NCI-H460 (cell line): ENCODE measurements around the gene SPEM2. TPM values are rescaled to one million over a fixed set of nuclear protein-coding genes. Genes with fewer than 3 reads are reported as not detected.
"Not testable (repeated sequence)": the region's sequence is repeated elsewhere in the genome, so short reads cannot be mapped to it uniquely, and the experiment has no call there.

ENCODE experiments used
- DNase-seq: peaks from one replicate; pipeline ENCODE4 v3.0.0-alpha.2; 2016; ENCODE audit warnings: low read depth; ENCODE audit errors: extremely low read depth
- total RNA-seq: library from RNA; depleted of rRNA; stranded (reverse); fragments of >200 nt; shearing (Covaris generic); gene quantifications from 2 replicates; pipeline ENCODE4 v1.2.3, GENCODE V29; 2014; rRNA removed

SPEM2 gene
- total RNA-seq, 1 experiment from 2014 or later = not detected

DNA sequence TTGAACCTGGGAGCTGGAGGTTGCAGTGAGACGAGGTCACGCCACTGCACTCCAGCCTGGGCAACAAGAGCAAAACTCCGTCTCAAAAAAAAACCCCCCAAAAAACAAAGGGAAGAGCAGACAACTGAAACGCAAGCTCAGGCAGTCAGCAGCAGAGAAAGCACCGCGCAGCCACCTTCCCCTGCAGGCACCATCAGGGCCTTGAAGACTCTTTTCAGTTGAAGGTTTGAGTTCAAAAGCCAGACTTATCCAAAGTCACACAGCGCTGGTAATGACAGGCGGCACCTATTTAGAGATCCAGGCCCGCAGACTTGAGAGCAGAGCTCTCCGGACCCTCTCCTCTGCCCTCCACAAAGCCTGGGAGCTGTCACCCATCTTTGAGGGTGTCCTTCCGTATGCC is 42.9 kb downstream of the SPEM2 start:
- no peak for DNase-seq

DNA sequence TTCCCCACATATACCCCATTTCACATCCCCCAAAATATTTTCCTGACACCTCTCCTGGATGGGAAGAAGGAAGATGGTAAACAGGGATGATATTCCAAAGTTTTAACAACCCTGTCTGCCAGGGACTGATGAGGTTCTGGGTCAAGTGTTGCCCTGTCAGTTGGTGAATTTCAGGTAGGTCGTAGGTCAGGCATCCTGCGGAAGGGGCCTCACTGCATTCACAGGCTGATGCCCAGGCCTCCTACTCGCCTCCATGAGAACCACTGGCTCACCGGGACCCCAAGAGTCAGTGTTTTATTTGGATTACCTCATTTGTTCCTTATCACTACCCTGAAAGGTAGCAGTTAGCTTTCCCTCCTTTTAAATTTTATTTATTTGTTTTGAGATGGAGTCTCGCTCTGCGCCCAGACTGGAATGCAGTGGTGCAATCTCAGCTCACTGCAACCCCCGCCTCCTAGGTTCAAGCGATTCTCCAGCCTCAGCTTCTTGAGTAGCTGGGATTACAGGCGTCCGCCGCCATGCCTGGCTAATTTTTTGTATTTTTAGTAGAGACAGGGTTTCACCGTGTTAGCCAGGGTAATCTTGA is 43.5 kb downstream of the SPEM2 start:
- no peak for DNase-seq

DNA sequence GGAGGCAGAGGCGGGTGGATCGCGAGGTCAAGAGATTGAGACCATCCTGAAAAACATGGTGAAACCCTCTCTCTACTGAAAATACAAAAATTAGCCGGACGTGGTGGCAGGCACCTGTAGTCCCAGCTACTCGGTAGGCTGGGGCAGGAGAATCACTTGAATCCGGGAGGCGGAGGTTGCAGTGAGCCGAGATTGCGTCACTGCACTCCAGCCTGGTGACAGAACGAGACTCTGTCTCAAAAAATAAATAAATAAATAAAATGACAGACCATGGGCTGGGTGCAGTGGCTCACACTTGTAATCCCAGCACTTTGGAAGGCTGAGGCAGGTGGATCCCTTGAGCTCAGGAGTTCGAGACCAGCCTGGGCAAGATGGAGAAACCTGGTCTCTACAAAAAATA is 44.4 kb downstream of the SPEM2 start:
- not testable (repeated sequence) for DNase-seq

DNA sequence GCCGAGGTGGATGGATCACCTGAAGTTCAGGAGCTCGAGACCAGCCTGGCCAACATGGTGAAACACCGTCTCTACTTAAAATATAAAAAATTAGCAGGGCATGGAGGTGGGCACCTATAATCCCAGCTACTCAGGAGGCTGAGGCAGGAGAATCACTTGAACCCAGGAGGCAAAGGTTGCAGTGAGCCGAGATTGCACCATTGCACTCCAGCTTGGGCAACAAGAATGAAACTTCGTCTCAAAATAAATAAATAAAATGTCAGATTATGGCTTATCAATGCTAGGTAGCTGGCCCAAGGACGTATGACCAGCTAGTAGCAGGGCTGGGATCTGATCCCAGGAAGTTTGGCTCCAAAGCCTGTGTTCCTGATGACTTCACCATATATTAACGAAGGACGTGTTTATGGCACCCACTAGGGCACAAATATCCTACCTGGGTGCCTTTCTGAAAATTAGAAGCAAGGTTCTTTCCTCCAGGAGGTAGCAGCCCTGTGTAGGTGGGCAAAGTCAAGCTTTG is 45.1 kb downstream of the SPEM2 start:
- DNase-seq = not testable (repeated sequence)

DNA sequence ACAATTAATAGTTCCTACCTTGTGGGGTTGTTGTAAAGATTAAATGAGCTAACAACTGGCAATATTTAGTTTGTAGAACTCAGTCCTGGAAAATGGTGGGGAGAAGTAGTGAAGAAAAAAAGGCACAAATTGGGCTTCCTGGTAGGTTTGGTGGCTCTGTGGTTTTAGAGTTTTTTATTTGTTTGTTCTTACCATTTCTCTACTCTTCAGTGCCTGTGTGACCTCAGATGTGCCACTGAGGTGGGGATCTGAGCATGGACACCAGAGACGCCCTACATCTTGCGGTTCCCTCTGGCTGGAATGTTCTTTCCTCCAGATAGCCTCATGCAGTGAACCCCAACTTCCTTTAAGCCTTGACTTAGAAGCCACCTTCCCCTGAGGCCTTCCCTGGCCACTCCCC is 46.3 kb downstream of the SPEM2 start:
- no peak for DNase-seq

DNA sequence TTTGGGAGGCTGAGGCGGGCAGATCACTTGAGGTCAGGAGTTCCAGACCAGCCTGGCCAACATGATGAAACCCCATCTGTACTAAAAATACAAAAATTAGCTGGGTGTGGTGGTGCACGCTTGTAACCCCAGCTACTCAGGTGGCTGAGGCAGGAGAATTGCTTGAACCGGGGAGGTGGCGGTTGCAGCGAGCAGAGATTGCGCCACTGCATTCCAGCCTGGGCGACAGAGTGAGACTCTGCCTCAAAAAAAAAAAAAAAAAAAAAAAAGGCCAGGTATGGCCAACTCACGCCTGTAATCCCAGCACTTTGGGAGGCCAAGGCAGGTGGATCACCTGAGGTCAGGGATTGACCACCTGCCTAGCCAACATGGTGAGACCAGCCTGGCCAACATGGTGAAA is 49.4 kb downstream of the SPEM2 start:
- DNase-seq = not testable (repeated sequence)

DNA sequence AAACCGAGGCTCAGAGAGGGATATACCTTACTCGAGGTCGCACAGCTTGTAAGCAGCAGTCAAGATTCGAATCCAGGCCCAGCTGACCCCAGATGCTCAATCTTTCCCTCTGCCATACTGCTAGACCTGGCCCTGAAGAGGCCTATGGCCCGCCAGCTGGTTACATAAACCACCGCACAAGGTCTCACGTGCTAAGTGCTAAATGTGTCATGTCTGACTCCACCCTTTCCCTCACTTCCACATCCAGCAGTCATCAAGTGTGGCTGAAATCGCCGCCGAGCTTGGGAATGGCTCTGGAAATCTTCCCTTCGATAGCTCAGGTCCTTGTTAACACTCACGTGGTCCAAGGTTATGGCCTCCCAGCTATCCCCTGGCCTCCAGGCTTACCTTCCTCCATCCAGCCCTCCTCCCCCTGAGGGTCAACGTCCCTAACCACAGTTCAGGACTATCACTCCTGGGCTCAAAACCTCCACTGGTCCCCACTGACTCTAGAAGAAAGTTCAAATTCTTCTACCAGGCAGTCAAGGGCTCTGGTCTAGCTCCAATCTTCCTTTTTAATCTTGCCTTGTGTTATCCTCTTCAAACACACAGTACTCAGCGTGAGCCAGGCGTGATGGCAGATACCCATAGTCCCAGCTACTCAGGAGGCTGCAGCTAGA is 50.5 kb downstream of the SPEM2 start:
- no peak for DNase-seq

DNA sequence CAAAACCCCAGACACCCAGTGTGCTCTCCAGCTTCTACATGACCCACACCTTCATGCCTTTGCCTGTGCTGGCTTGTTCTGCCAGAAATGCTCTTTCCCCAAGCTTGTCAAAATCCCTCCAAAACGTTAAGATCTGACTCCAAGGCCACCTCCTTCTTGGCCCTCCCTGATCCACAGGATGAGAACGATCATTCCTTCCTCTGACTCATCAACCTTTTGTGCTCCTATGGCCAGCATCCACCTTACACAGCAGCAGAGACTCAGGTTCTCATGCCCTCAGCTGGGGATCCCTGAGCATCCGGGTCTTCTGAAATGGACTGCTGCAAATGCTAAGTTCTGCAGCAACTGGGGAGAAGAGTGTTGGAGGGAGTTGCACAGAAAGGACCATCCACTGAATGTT is 51.1 kb downstream of the SPEM2 start:
- DNase-seq = no peak

DNA sequence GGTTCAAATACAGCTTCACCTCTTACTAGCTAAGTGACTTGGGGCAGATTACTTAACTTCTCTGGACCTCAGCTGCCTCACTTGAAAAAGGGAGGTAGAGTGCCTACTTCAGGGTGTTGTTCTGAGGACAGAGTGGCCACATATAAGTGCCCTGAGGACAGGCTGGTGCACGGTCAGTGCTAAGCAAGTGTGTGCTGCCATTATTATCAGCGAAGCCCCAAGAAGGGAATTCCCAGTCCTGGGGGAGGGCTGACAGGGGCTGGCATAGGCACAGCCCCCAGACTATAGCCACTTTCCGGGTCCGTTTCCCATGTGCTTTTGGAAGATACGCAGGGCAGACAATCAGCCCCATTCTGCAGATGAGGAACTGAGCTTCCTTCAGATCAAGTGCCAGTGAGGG is 51.5 kb downstream of the SPEM2 start:
- DNase-seq = no peak

Other genes starting within 250 kb of the SPEM2 start
- gene ASGR1, start 246.2 kb upstream of the SPEM2 start, total RNA-seq = 0.22 TPM in 1 of 2 replicates, not detected in the other
- gene DLG4, start 205.8 kb upstream of the SPEM2 start, total RNA-seq = 3.6 and 3.7 TPM in 2 replicates
- gene ACADVL, start 205.7 kb upstream of the SPEM2 start, total RNA-seq = 249 and 250 TPM in 2 replicates
- 49.5 and 54.9 TPM in 2 replicates for gene DVL2, start 191.1 kb upstream of the SPEM2 start, total RNA-seq
- 32.5 and 38.8 TPM in 2 replicates for gene PHF23, start 186.2 kb upstream of the SPEM2 start, total RNA-seq
- 150 and 175 TPM in 2 replicates for gene GABARAP, start 183.2 kb upstream of the SPEM2 start, total RNA-seq
- 46.9 and 48.4 TPM in 2 replicates for gene CTDNEP1, start 173.9 kb upstream of the SPEM2 start, total RNA-seq
- gene ELP5, start 173.4 kb upstream of the SPEM2 start, total RNA-seq = 60.6 and 61.4 TPM in 2 replicates
- gene CLDN7, start 163.1 kb upstream of the SPEM2 start, total RNA-seq = 12.6 and 13.2 TPM in 2 replicates
- gene SLC2A4, start 143.9 kb upstream of the SPEM2 start, total RNA-seq = not detected in 2 replicates
- gene YBX2, start 131.0 kb upstream of the SPEM2 start, total RNA-seq = 0.06 and 0.15 TPM in 2 replicates
- 659 and 733 TPM in 2 replicates for gene EIF5A, start 118.0 kb upstream of the SPEM2 start, total RNA-seq
- 63.3 and 64.2 TPM in 2 replicates for gene GPS2, start 110.3 kb upstream of the SPEM2 start, total RNA-seq
- gene NEURL4, start 96.3 kb upstream of the SPEM2 start, total RNA-seq = 15.0 and 22.7 TPM in 2 replicates
- gene ACAP1, start 89.1 kb upstream of the SPEM2 start, total RNA-seq = 0.02 TPM in 1 of 2 replicates, not detected in the other
- gene KCTD11, start 73.5 kb upstream of the SPEM2 start, total RNA-seq = 5.0 and 6.0 TPM in 2 replicates
- gene TMEM95, start 70.5 kb upstream of the SPEM2 start, total RNA-seq = not detected in 2 replicates
- 3.5 and 3.9 TPM in 2 replicates for gene TNK1, start 44.5 kb upstream of the SPEM2 start, total RNA-seq
- gene PLSCR3, start 31.1 kb upstream of the SPEM2 start, total RNA-seq = 31.3 and 32.4 TPM in 2 replicates
- gene TMEM256, start 21.5 kb upstream of the SPEM2 start, total RNA-seq = 107 and 202 TPM in 2 replicates
- gene NLGN2, start 17.8 kb upstream of the SPEM2 start, total RNA-seq = 5.5 and 6.2 TPM in 2 replicates
- gene SPEM1, start 5.3 kb upstream of the SPEM2 start, total RNA-seq = not detected in 2 replicates
- not detected in 2 replicates for gene SPEM3, start 3.2 kb downstream of the SPEM2 start, total RNA-seq
- 6.3 and 7.9 TPM in 2 replicates for gene TMEM102, start 9.8 kb downstream of the SPEM2 start, total RNA-seq
- 1.2 TPM in 2 replicates for gene FGF11, start 13.9 kb downstream of the SPEM2 start, total RNA-seq
- 3.6 and 3.8 TPM in 2 replicates for gene CHRNB1, start 19.4 kb downstream of the SPEM2 start, total RNA-seq
- 14.7 and 15.3 TPM in 2 replicates for gene ZBTB4, start 54.0 kb downstream of the SPEM2 start, total RNA-seq
- gene SLC35G6, start 55.8 kb downstream of the SPEM2 start, total RNA-seq = not detected in 2 replicates
- 27.1 and 35.3 TPM in 2 replicates for gene POLR2A, start 58.8 kb downstream of the SPEM2 start, total RNA-seq
- gene TNFSF12, start 123.4 kb downstream of the SPEM2 start, total RNA-seq = 6.9 and 8.1 TPM in 2 replicates
- gene TNFSF13, start 133.1 kb downstream of the SPEM2 start, total RNA-seq = 0.63 and 1.4 TPM in 2 replicates
- 92.2 and 102 TPM in 2 replicates for gene SENP3, start 136.3 kb downstream of the SPEM2 start, total RNA-seq
- gene CD68, start 154.0 kb downstream of the SPEM2 start, total RNA-seq = 24.5 and 29.4 TPM in 2 replicates
- 107 and 133 TPM in 2 replicates for gene MPDU1, start 158.2 kb downstream of the SPEM2 start, total RNA-seq
- 0.47 TPM in 1 of 2 replicates, not detected in the other for gene SOX15, start 164.5 kb downstream of the SPEM2 start, total RNA-seq
- gene FXR2, start 189.3 kb downstream of the SPEM2 start, total RNA-seq = 72.6 and 73.3 TPM in 2 replicates
- 51.5 and 53.9 TPM in 2 replicates for gene SAT2, start 202.2 kb downstream of the SPEM2 start, total RNA-seq
- 0.10 TPM in 1 of 2 replicates, not detected in the other for gene SHBG, start 204.5 kb downstream of the SPEM2 start, total RNA-seq
- not detected in 2 replicates for gene ATP1B2, start 225.3 kb downstream of the SPEM2 start, total RNA-seq